GM18517 (cell line): ENCODE measurements around the gene EXOC3L1.

Experiments used
- ATAC-seq: cut with Tn5 transposase; IDR thresholded peaks from one replicate; pipeline ENCODE4 v1.9.1; 2021; ENCODE audit warnings: mild to moderate bottlenecking, moderate library complexity; ENCODE audit not compliant: unreplicated experiment

Gene EXOC3L1

DNA sequence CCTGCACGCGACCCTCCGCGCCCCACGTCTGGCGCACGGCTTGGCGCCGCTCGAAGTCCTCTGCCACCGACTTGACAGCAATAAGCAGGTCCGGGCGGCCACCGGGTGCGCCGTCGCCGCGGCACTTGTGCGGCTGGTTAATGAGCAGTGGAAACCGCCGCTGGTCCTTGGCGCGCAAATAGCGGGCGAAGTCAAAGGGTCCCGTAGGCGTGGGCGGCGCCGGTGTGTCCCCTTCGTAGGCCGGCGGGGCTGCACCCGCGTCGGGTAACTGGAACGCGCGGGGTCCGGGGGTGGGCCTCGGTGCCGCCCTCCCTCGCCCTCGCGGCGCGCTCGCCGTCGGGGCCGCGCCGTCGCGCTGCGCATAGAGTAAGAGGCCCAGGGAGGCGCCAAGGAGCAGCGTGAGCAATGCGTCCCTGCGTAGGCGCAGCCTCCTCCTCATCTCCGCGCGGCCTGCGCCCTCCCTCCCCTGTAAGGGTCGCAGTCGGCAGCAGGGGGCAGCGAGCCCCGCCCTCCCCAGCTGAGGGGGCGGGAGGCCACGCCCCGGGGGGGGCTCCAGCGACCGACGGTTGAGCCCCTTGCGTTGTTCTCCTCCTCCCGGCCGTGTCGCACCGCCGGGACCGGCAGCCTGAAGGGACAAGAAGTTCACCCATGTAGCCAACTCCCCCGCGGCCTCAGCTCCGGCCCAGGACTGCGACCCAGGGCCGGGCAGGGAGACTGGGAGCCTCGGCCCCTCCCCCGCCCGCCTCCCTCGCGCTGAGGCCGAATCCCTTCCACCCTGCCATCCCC is 39.7 kb downstream of the EXOC3L1 start:
- ATAC-seq: peak; percentile 28

DNA sequence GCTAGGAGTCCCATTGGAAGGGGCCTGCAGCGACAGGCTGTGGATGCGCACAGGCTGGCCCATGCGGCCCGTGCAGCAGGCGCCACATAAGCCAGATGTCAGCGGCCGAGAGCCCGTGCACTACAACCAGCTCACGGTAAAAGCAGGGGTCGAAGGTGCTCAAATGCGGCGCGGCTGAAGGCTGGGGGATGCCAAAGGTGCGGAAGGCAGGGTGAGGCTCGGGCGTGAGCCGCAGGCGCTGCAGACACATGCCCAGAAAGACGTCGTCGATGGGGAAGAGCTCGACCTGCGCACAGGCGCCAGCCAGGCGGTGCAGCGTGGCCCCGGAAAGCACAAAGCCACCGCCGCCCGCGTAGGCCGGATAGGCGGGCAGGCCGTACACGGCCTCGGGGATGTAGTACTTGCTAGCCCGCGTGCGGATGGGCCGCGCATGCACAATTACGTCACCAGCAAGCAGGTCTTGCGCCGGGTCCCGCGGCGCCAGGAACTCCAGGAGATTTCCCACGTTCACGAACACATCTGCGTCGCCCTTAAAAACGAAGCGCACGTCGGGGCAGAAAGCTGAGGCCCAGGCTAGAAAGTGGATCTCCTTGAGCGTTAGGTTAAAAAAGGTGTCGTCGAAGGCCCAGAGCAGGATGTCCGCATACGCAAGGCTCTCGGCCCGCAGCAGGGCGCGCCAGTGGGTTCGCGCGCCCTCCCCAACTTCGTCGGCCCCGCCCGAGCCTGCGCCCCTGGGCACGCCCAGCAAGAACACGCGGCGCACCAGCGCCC is 40.5 kb downstream of the EXOC3L1 start:
- no peak for ATAC-seq

DNA sequence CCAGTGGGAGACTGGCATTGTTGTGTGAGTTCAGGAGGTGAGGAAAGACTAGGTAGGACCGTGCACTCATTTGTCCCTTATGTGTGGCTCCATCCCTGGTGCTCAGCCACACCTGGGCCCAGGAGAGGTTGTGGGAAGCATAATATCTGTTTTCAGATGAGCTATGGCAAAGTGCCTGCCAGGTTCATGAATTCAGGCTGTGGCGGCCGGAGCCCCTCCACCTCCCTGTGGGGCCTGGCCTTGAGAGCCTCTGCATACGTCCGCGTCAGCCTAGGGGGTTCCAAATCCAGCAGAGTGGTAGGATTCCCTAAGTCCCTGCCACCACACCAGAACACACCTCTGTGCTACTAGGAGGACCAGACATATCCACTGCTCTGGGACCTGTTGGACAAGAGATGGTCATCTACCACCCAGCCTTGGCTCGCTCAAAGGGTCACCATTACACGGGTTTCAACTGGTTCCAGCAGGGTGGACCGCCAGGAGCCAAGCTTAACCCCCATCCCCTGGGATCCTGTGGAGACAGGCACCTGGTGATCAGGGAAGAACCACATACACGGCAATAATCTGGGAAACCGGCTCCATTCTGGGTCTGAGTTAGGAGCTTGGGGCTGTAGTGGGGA is 41.2 kb downstream of the EXOC3L1 start:
- ATAC-seq: no peak

DNA sequence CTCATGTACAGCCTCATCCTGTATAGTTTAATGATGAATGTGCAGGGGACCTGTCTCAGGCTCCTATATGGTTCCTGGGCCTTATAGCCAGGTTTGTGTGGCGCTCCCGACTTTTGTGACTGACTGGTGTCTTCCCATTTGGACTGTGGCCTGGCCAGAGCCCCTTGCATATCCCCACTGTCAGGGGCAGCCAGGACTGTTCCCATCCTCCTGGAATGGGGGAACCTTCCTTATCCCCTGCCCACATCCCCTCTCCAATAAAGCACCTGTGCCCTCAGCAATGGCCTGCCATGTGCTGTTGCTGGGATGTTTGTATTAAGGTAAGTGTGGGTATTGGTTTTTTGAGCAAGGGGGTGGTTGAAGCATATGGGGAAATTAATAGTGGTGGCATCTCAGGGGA is 41.7 kb downstream of the EXOC3L1 start:
- ATAC-seq: no peak

DNA sequence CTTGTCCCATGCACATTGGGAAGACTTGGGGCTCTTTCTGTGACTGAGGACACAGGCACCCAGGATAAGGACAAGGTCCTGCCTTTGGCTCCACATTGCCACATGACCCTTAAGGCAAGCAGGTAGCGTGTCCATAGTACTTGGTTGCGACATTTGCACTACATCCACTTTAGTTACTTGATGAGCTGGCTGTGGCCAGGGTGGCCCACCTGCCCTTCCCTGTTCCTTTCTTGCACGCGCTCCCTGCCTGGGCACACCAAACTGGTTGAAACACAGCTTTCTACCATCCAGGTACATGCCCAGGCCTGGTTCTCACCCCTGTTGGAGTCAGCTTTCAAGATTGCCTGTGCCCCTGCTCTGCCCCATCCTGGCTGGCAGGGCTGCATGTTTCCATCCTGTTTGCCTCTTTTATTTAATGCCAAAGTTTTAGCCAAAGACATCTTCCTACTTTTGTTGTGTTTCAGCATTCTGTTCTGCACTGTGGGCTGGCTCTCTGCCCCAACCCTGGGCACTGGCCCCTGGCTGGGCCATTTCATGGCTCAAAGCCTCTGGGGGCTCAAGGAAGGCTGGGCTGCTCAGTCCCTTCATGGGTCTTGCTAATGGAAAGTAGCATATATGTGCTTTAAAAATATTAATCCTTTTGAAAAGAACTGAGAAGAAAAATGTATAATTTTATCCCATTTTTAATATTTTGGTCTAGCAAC is 42.3 kb downstream of the EXOC3L1 start:
- no peak for ATAC-seq

DNA sequence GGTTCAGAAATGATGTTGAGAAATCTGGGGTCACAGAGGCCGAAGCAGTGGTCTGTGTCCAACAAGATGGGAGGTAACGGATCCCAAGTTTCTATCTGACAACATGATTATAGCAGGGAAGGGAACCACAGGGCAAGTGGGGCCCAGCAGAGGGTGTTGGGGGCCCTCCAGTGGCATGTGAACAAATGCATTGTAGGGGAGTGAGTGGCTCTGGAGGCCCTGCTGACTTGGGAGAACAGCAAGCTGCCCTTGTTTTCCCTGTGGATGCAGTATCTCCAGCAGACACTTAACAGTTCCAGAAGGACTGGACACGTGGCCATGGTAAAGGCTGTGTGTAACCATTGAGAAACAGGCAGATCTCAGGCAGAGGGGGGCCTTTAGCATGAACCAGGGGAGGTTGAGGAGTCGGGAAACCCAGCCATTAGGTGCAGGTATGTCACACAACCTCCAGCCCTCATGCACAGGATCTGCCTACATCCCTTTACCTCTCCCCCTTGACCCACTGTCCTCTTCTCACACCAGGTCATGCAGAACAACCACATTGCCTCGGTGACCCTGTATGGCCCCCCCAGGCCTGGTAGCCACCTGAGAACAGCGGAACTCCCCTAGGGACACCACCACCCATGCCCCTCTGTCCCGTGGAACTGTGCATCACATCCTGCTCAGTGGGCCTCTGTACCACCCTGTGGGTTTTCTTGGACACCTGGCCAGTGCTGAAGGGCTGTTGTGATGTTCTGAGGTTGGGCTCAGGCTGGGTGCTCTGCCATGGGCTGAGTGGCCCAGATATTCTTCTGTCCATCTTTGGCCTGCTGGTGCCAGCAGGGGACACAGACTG is 43.2 kb downstream of the EXOC3L1 start:
- ATAC-seq: no peak

DNA sequence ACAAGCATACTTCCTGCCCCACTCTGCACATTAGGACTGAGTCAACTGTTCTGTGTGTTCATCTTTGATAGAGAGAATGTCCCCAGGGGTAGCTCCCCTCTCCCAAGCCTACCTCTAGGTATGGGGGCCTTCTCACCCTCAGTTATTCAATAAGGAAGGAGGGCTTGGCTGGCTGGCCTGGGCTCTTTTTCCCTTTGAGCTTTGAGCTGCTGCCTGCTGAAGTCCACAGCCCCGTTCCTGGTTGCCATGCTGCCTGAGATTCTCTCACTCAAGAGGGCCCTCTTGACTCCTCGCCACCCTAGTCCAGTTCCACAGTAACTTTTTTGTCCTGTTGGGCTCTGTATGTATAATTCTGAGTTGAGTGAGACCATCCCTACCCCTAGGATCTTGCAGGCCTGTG is 44.2 kb downstream of the EXOC3L1 start:
- no peak for ATAC-seq

DNA sequence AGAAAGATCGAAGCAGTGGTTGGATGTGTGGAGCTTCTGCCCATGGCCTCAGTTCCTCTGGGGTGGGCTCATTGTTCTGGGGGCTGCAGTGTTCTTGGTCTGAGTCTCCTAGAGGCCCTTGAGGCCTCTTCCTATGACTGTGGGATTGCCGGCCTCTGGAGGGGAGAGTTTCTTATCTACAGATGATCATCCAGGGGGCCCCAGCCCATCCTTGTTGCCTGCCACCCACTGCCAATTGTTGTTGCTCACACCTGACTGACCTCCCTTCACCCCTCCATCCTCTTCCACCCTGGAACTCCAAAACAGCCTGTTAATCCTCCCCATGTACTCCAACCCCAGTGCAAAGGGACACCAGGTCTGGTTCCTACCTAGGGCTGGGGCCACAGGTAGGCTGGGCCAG is 45.0 kb downstream of the EXOC3L1 start:
- ATAC-seq: no peak

DNA sequence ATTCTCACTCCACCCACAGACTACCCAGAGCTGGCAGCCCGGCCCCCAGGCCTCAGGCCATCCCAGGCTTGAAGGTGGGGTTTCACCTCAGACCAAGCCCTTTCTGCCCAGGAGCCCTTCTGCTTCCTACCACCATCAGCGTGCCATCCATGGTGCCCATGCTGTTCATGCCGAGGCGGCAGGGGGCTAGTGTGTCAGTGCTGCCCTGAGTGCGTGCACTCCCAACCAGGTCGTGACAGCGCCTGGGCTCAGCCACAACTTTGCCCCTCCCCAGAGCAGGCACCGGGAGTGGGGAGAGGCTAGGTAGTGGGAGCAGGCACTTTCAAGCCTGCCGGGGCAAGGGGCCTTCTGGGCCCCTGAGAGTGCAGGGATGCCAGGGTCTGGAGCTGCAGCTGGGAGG is 47.6 kb downstream of the EXOC3L1 start:
- ATAC-seq: no peak

DNA sequence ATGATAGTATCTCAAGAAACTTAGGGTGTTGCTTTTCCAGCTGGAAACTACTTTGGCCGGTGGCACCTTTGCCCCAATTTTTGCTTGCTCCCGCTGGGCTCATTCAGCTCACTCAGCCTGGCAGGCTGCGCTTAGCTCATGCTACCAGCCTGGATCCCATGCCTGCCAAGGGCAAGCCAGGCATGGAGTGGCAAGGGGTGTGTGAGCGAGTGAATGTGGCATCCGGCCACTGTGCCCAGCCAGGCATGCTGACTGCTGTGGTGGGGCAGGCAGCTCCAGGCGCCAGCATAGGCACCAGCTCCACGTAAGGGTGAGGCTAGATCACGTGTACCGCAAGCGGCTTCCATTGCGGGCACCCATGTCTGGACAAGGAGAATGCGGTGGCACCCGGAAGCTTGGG is 48.5 kb downstream of the EXOC3L1 start:
- no peak for ATAC-seq

DNA sequence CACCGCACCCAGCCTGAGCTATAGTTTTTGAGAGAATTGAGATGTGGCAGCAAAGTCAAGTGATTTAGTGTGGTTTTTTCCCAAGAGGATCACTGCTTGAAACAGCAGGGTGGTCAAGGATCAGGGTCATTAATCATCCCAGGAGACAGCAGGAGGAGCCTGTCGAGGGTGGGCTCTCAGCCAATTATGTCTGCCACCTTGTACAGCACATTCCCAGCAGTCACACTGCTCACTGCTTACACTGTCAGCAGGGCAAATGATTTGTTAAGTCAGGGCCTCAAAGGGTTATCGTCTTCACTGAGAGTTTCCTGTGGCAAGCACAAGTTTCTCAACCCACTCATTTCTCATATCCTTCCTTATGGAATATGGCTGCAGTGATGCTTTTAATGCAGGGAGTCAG is 52.3 kb downstream of the EXOC3L1 start:
- no peak for ATAC-seq
